ENCODE measurements around the gene TPD52L1. TPM values are rescaled to one million over a fixed set of nuclear protein-coding genes. Genes with fewer than 3 reads are reported as not detected.

Gene TPD52L1
- total RNA-seq, 1 experiment from 2014 or later: 50.6 TPM

- peaks cover 6% of the 10 kb centered on the region for H3K36me3 Mint-ChIP-seq (ENCODE audit: insufficient read depth, unreplicated experiment)
- DNase-seq: no peak
- TF ChIP-seq CTCF (IDR thresholded peaks at IDR 0.05; ENCODE audit: unreplicated experiment): no peak
- intact Hi-C loops (cut with micrococcal nuclease; ENCODE audit: unreplicated experiment): no loop called here
- BruUV-seq (replicated peaks): no TSS peak
- peaks cover 15% of the 10 kb centered on the region for H3K4me1 Mint-ChIP-seq (ENCODE audit: low read depth, unreplicated experiment)
- CTCF ChIA-PET: no interaction called here
- no peak overlapping the region for H3K4me3 Mint-ChIP-seq (ENCODE audit: low read depth, unreplicated experiment)
- H3K27me3 Mint-ChIP-seq (ENCODE audit: unreplicated experiment): no peaks in the 10 kb centered on the region
- H3K27ac Mint-ChIP-seq (ENCODE audit: unreplicated experiment): no peak overlapping the region
- H3K9me3 Mint-ChIP-seq (ENCODE audit: low read depth, unreplicated experiment): no peaks in the 10 kb centered on the region
Measured at GRCh38 chr6:125165256-125165655, 11.7 kb downstream of the TPD52L1 start.

DNA sequence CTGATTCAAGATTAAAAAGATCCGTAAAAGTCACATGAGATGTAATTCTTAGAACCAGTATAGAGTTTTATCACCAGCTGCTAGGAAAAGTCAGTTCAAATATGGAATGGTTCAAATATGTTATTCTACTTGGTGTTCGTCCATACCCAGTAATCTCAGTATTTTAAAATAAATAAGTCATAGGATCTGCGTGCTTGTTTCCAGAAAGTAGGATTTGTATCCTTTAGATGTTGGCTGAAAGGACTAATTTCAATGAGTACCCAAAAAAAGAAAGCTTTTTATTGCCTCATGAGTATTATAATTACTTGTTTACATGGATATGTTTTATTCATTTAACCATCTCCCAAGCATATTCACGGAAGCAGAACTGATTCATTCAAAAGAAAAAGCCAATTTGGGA is 12.2 kb downstream of the TPD52L1 start:
- CTCF ChIA-PET: interaction anchor here (0.6 kb wide), 1 partner anchor 230 kb away, joined by 3 read pairs; no protein-coding TSS in a partner anchor
- Mint-ChIP-seq H3K4me1 (ENCODE audit: low read depth, unreplicated experiment) (peaks cover 15% of the 10 kb centered on the region), H3K9me3 (ENCODE audit: low read depth, unreplicated experiment) (no peaks in the 10 kb centered on the region), H3K27me3 (ENCODE audit: unreplicated experiment) (no peaks in the 10 kb centered on the region), H3K27ac (ENCODE audit: unreplicated experiment) (no peak overlapping the region), H3K36me3 (ENCODE audit: insufficient read depth, unreplicated experiment) (peaks cover 6% of the 10 kb centered on the region), H3K4me3 (ENCODE audit: low read depth, unreplicated experiment) (no peak overlapping the region)
- no TSS peak for BruUV-seq (replicated peaks)
- intact Hi-C loops (cut with micrococcal nuclease; ENCODE audit: unreplicated experiment): no loop called here
- TF ChIP-seq CTCF (IDR thresholded peaks at IDR 0.05; ENCODE audit: unreplicated experiment): no peak
- no peak for DNase-seq

DNA sequence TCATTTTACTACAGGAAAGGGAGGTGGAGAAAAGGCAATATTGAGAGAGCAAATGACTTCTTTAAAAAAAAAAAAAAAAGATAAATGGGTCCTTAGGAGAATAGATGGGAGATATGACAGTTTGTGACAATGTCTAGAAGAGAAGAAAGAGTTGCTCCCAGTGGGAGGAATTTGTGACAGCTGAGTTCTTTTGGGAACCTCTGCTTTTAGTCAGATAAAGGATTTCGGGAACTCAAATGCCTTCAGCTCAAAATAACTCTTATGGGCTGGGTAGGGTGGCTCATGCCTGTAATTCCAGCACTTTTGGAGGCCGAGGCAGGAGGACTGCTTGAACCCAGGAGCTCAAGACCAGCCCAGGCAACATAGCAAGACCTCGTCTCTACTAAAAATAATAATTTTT is 13.1 kb downstream of the TPD52L1 start:
- H3K27me3 Mint-ChIP-seq (ENCODE audit: unreplicated experiment): no peaks in the 10 kb centered on the region
- H3K27ac Mint-ChIP-seq (ENCODE audit: unreplicated experiment): no peak overlapping the region
- TF ChIP-seq CTCF (IDR thresholded peaks at IDR 0.05; ENCODE audit: unreplicated experiment): no peak
- no peaks in the 10 kb centered on the region for H3K9me3 Mint-ChIP-seq (ENCODE audit: low read depth, unreplicated experiment)
- peaks cover 15% of the 10 kb centered on the region for H3K4me1 Mint-ChIP-seq (ENCODE audit: low read depth, unreplicated experiment)
- intact Hi-C loops (cut with micrococcal nuclease; ENCODE audit: unreplicated experiment): no loop called here
- H3K36me3 Mint-ChIP-seq (ENCODE audit: insufficient read depth, unreplicated experiment): peaks cover 6% of the 10 kb centered on the region
- no peak overlapping the region for H3K4me3 Mint-ChIP-seq (ENCODE audit: low read depth, unreplicated experiment)
- DNase-seq: no peak
- CTCF ChIA-PET: interaction anchor here (0.7 kb wide), 1 partner anchor 278 kb away, joined by 4 read pairs; no protein-coding TSS in a partner anchor
- no TSS peak for BruUV-seq (replicated peaks)

- CTCF ChIA-PET: no interaction called here
- TF ChIP-seq CTCF (IDR thresholded peaks at IDR 0.05; ENCODE audit: unreplicated experiment): no peak
- DNase-seq: no peak
- H3K27ac Mint-ChIP-seq (ENCODE audit: unreplicated experiment): no peak overlapping the region
- intact Hi-C loops (cut with micrococcal nuclease; ENCODE audit: unreplicated experiment): no loop called here
- peaks cover 6% of the 10 kb centered on the region for H3K36me3 Mint-ChIP-seq (ENCODE audit: insufficient read depth, unreplicated experiment)
- no peaks in the 10 kb centered on the region for H3K9me3 Mint-ChIP-seq (ENCODE audit: low read depth, unreplicated experiment)
- no TSS peak for BruUV-seq (replicated peaks)
- H3K27me3 Mint-ChIP-seq (ENCODE audit: unreplicated experiment): no peaks in the 10 kb centered on the region
- H3K4me3 Mint-ChIP-seq (ENCODE audit: low read depth, unreplicated experiment): no peak overlapping the region
- H3K4me1 Mint-ChIP-seq (ENCODE audit: low read depth, unreplicated experiment): peaks cover 21% of the 10 kb centered on the region
Measured at GRCh38 chr6:125167579-125167978, 14.0 kb downstream of the TPD52L1 start.
